Kidney (tissue), 14 donors: ENCODE data around the gene MRPS14. TPM values are rescaled to one million over a fixed set of nuclear protein-coding genes. Genes with fewer than 3 reads are reported as not detected.

Experiments used
- DNase-seq, 5 donors: peaks; one replicate each; pipeline ENCODE4 v3.0.0-alpha.2; 2013 to 2020
- FAIRE-seq: peaks from 2 replicates; lab custom pipeline; 2012; peaks lifted over from hg19 to GRCh38; lab: Jason Lieb, UNC
- H3K27ac ChIP-seq, 2 donors: one replicate each; pipeline ENCODE4 v1.7.0; 2013; ENCODE audit warnings: low read depth in 2 of 2, low read length in 2 of 2, inconsistent platforms in 1 of 2
- H3K27me3 ChIP-seq: one replicate; pipeline ENCODE4 v1.7.1; 2013; ENCODE audit warnings: low read length, inconsistent platforms; ENCODE audit not compliant: control insufficient read depth, insufficient read depth
- H3K36me3 ChIP-seq, 3 donors: one replicate each; pipeline versions ENCODE4 v1.7.0 to v1.7.1; 2013; ENCODE audit warnings: low read length in 3 of 3, control low read depth in 1 of 3, inconsistent platforms in 1 of 3; ENCODE audit not compliant: insufficient read depth in 3 of 3, control insufficient read depth in 2 of 3
- H3K4me1 ChIP-seq, 3 donors: one replicate each; pipeline versions ENCODE4 v1.7.0 to v1.7.1; 2013; ENCODE audit warnings: low read length in 3 of 3, inconsistent platforms in 1 of 3, low read depth in 1 of 3; ENCODE audit not compliant: control insufficient read depth in 2 of 3, insufficient read depth in 2 of 3
- H3K4me3 ChIP-seq, 3 donors: one replicate each; pipeline versions ENCODE4 v1.7.0 to v1.8.1; 2013; ENCODE audit warnings: low read length in 3 of 3, control low read depth in 1 of 3, inconsistent platforms in 1 of 3
- H3K9ac ChIP-seq, 3 donors: one replicate each; pipeline versions ENCODE4 v1.7.0 to v1.7.1; 2013; ENCODE audit warnings: low read length in 3 of 3, control low read depth in 1 of 3, inconsistent platforms in 1 of 3
- H3K9me3 ChIP-seq, 3 donors: one replicate each; pipeline versions ENCODE4 v1.7.0 to v1.7.1; 2013; ENCODE audit warnings: low read length in 3 of 3, control low read depth in 1 of 3, inconsistent platforms in 1 of 3; ENCODE audit not compliant: control insufficient read depth in 2 of 3, insufficient read depth in 1 of 3
- intact Hi-C: fragments of 100-400 bp; cut with DNase I; formaldehyde crosslinking; loops from one replicate; pipeline ENCODE4 v1.11.1; 2022
- polyA plus RNA-seq: library from polyadenylated mRNA; stranded (reverse); fragments of 350-450 nt; fragmentation: Illumina TruSeq; extraction: RNeasy Lipid Tissue Mini Kit (QIAGEN cat#74804); gene quantifications from one replicate; pipeline ENCODE4 v1.2.3, GENCODE V29; 2014; ENCODE audit warnings: low read depth, low replicate concordance; ENCODE audit not compliant: insufficient read depth
- total RNA-seq: library from RNA; stranded (reverse); fragmentation: NEBNext Ultra II Directional; extraction: Animal tissue kit (Norgen Biotek cat#: 25700); gene quantifications from one replicate; pipeline ENCODE4 v1.2.1, GENCODE V29; 2021
- TF ChIP-seq, protein P1 (sequence below): IDR thresholded peaks from 3 replicates; pipeline ENCODE4 v1.5.1; 2012; ENCODE audit warnings: mild to moderate bottlenecking, moderate library complexity, borderline replicate concordance; ENCODE audit not compliant: insufficient read depth; ENCODE audit errors: extremely low read depth
- donor health status: control.
- donor health status: control.
- donor health status: control.
- donor health status: control.
- donor health status: control.
- donor health status: DM: yes; HTN: yes; CAD: no.
- donor health status: Normal renal cell carcinoma (clear cell type).

MRPS14 gene
- total and polyA plus RNA-seq, 2 donors from 2014 or later: 35.7 to 48.0 TPM

DNA sequence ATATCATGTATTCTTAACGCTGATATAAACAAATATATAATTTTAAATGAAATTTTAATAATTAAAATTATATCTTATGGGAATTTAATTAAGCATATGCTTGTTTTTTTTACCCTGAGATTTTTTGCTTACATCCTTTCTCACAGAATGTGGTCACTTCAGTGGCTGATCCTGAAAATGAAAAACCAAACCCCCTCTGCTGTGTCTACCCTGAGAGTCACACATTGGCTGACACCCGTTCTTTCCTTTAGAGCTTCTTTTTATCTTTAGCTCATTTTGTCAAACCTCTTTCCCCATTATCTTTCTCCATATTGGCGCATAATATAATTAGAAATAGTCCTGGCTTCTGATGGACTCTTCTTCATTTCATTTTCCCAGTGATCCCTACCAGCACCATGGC, 34.2 kb downstream of the MRPS14 start:
- H3K9ac ChIP-seq: no peak overlapping the region
- no peak for FAIRE-seq
- no peak overlapping the region for H3K27ac ChIP-seq
- TF ChIP-seq, protein P1, sequence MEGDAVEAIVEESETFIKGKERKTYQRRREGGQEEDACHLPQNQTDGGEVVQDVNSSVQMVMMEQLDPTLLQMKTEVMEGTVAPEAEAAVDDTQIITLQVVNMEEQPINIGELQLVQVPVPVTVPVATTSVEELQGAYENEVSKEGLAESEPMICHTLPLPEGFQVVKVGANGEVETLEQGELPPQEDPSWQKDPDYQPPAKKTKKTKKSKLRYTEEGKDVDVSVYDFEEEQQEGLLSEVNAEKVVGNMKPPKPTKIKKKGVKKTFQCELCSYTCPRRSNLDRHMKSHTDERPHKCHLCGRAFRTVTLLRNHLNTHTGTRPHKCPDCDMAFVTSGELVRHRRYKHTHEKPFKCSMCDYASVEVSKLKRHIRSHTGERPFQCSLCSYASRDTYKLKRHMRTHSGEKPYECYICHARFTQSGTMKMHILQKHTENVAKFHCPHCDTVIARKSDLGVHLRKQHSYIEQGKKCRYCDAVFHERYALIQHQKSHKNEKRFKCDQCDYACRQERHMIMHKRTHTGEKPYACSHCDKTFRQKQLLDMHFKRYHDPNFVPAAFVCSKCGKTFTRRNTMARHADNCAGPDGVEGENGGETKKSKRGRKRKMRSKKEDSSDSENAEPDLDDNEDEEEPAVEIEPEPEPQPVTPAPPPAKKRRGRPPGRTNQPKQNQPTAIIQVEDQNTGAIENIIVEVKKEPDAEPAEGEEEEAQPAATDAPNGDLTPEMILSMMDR: no peak
- no peak overlapping the region for H3K4me3 ChIP-seq
- DNase-seq: no peak
- H3K4me1 ChIP-seq: no peaks in the 10 kb centered on the region
- H3K36me3 ChIP-seq: no peaks in the 10 kb centered on the region
- intact Hi-C loops: loop anchor here (10.0 kb wide), 1 partner anchor 214 kb away; no protein-coding TSS in a partner anchor
- H3K27me3 ChIP-seq: no peaks in the 10 kb centered on the region
- H3K9me3 ChIP-seq: no peaks in the 10 kb centered on the region

DNA sequence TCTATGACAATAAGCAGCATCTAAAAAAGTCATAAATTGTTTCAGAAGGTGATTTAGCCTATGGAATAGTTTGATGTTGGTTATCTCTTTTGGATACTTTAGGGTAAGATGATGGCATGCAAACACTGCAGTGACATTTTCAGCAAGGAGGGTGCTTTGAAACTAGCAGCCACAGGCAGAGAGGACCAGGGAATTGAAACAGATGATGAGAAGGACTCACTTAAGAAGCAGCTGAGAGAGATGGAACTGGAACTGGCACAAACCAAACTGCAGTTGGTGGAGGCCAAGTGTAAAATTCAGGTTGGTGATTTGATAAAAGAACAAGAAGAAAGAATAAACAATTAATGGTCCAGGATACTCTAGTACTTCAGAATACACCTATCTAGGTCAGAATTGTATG, 34.7 kb downstream of the MRPS14 start:
- intact Hi-C loops: loop anchor here (10.0 kb wide), 1 partner anchor 214 kb away; no protein-coding TSS in a partner anchor
- TF ChIP-seq, protein P1: no peak
- H3K27ac ChIP-seq: no peak overlapping the region
- no peaks in the 10 kb centered on the region for H3K9me3 ChIP-seq
- DNase-seq: no peak
- no peaks in the 10 kb centered on the region for H3K36me3 ChIP-seq
- no peaks in the 10 kb centered on the region for H3K27me3 ChIP-seq
- no peak overlapping the region for H3K4me3 ChIP-seq
- no peak for FAIRE-seq
- H3K4me1 ChIP-seq: no peaks in the 10 kb centered on the region
- H3K9ac ChIP-seq: no peak overlapping the region

DNA sequence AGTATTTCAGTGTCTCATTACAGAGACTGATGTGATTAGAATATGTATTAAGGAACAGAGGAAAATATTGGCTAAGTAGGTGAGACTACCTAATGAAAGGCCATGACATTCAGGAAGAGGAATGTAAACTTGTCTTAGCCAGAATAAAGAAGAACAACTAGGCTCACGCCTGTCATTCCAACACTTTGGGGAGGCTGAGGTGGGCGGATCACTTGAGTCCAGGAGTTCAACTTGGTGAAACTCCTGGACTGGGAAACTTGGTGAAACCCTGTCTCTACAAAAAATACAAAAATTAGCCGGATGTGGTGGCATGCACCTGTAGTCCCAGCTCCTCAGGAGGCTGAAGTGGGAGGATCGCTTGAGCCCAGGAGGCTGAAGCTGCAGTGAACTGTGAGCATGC, 38.3 kb downstream of the MRPS14 start:
- peaks cover 0 to 7% (median 0%) of the 10 kb centered on the region in 3 donors for H3K36me3 ChIP-seq
- H3K27ac ChIP-seq: no peak overlapping the region
- no peak overlapping the region for H3K9ac ChIP-seq
- intact Hi-C loops: loop anchor here (10.0 kb wide), 1 partner anchor 210 kb away; no protein-coding TSS in a partner anchor
- H3K27me3 ChIP-seq: no peaks in the 10 kb centered on the region
- FAIRE-seq (no peak), DNase-seq (no peak)
- no peak overlapping the region for H3K4me3 ChIP-seq
- TF ChIP-seq, protein P1: no peak
- no peaks in the 10 kb centered on the region for H3K9me3 ChIP-seq
- H3K4me1 ChIP-seq: no peaks in the 10 kb centered on the region
